Stimulated activated naive CD8-positive, alpha-beta T cell treated with anti-CD3 and anti-CD28 coated beads, Interleukin-15, Interleukin-2, amounts not matched to agents 100 ng/mL and 50 ng/mL, for 24 hours (primary cell): ENCODE measurements around the gene UCP2.

Experiments
- H3K27ac Mint-ChIP-seq: one replicate; pipeline ENCODE4 v1.8.0; 2021; ENCODE audit warnings: mild to moderate bottlenecking, mixed read lengths
- H3K27me3 Mint-ChIP-seq: one replicate; pipeline ENCODE4 v1.8.0; 2021; ENCODE audit warnings: mixed read lengths
- H3K36me3 Mint-ChIP-seq: one replicate; pipeline ENCODE4 v1.8.0; 2021; ENCODE audit warnings: low read depth, mixed read lengths
- H3K4me1 Mint-ChIP-seq: one replicate; pipeline ENCODE4 v1.8.0; 2021; ENCODE audit warnings: low read depth, mixed read lengths
- H3K4me3 Mint-ChIP-seq: one replicate; pipeline ENCODE4 v1.8.0; 2021; ENCODE audit warnings: mild to moderate bottlenecking, mixed read lengths
- H3K9me3 Mint-ChIP-seq: one replicate; pipeline ENCODE4 v1.8.0; 2021; ENCODE audit warnings: mixed read lengths

Gene UCP2, protein sequence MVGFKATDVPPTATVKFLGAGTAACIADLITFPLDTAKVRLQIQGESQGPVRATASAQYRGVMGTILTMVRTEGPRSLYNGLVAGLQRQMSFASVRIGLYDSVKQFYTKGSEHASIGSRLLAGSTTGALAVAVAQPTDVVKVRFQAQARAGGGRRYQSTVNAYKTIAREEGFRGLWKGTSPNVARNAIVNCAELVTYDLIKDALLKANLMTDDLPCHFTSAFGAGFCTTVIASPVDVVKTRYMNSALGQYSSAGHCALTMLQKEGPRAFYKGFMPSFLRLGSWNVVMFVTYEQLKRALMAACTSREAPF

DNA sequence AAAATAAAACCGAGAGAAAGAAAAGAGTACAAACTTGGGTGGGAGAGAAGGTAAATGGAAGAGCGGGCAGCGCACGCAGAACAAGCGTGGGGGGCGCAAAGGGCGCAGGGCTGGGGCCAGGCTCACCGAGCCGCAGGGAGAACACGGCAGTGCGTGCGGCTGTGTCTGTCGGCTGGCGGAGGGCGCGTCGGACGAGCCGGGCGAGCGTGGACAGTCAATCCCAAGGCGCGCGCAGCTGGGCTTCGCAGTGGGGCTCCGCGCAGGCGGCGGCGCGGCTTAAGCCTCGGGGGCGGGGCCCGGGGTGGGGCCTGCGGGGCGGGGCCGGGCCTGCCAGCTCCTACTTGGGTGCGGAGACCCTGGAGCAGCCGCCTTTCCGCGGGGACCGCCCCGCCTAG is at the start of gene UCP2:
Gene UCP2, minus strand, starts transcription at position 249 of the 395 bp plus-strand sequence. CDS start 4,465 bp downstream, outside the sequence.
- peak within 1 kb of the TSS; percentile 98 for H3K4me3 Mint-ChIP-seq

DNA sequence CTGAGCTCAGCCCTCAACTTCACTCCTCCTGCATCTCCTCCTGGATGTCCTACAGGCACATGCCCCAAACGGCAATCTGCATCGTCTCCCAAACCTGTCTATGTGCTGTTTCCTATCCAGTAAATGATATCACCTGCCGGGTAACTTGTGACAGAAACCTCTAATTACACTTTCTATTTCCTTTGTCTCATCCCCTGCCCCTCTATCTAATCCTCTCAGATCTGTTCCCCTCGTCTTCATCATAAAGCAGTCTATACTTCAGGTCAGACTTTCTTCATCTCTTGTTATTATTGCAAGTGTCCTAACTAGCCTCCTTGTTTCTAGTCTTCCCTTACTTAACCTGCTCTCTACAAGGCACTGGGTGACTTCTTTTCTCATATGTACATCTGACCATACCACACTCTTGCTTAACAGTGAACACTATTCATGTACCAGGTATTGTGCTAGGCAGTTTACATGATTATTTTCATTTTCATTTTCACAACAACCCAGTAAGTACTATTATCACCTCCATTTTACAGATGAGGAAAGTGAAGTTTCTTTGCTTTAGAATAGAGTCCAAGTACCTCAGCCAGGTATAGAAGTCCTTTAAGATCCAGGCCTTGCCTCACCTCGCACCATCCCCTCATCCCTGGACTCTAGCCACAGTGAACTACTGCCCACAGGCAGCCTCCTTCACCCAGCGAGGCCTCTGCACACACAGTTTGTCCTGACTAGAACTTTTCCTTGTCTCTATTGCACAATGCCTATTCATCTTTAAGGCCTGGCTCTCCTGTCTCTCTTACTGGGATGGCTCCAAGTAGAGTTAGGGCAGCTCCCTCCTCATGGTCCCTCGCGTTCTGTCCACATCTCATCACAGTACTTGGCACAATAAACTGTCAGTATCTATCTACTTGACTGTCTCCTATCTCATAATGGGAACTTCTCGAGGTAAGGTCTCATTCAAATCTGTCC is 48.4 kb upstream of the UCP2 start:
- Mint-ChIP-seq H3K4me1 (peaks cover 42% of the 10 kb centered on the region), H3K4me3 (peak overlapping the region; percentile 16), H3K27me3 (no peaks in the 10 kb centered on the region), H3K27ac (peak overlapping the region; percentile 73), H3K9me3 (no peaks in the 10 kb centered on the region), H3K36me3 (peaks cover 67% of the 10 kb centered on the region)

More for the DNA sequence above, at the start of gene UCP2:
- peaks cover 49% of the 10 kb centered on the region for H3K36me3 Mint-ChIP-seq
- H3K9me3 Mint-ChIP-seq = no peaks in the 10 kb centered on the region
- peak within 1 kb of the TSS; percentile 100 for H3K27ac Mint-ChIP-seq
- no peaks in the 10 kb centered on the region for H3K27me3 Mint-ChIP-seq
- H3K4me1 Mint-ChIP-seq = peaks cover 69% of the 10 kb centered on the region

DNA sequence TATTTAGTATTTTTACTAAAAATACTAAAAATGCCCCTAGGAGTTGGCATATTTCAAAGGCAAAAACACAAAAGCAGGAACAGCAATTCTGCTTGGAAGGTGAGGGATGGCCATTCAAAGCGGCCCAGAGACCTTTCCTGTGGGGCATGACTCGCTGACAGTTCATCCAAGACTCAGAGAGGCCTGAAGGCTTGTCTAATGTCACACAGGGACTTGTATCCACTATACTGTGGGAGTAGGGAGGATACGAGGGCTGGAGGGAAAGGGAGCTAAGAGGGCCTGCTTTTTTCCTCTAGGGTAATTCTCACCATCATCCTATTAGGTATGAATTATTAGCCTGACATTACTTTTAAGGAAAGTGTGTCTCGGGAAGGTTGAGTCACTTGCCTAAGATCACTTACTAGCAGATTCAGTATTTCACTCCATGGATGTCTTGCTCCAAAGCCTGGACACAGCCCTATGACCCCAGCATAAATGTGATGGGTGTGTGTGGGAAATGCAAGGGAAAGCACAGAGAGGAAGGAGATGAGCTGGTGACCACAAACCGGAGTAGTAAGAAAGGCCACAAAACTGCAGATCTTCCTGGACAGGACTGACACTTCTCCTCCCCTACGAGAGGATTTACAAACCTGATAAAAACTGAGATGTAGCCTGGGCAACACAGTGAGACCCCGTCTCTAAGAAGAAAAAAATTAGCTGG is 43.0 kb upstream of the UCP2 start:
- Mint-ChIP-seq H3K27ac (peak overlapping the region; percentile 9), H3K9me3 (no peaks in the 10 kb centered on the region), H3K36me3 (peaks cover 42% of the 10 kb centered on the region), H3K4me3 (no peak overlapping the region), H3K4me1 (peaks cover 52% of the 10 kb centered on the region), H3K27me3 (no peaks in the 10 kb centered on the region)

DNA sequence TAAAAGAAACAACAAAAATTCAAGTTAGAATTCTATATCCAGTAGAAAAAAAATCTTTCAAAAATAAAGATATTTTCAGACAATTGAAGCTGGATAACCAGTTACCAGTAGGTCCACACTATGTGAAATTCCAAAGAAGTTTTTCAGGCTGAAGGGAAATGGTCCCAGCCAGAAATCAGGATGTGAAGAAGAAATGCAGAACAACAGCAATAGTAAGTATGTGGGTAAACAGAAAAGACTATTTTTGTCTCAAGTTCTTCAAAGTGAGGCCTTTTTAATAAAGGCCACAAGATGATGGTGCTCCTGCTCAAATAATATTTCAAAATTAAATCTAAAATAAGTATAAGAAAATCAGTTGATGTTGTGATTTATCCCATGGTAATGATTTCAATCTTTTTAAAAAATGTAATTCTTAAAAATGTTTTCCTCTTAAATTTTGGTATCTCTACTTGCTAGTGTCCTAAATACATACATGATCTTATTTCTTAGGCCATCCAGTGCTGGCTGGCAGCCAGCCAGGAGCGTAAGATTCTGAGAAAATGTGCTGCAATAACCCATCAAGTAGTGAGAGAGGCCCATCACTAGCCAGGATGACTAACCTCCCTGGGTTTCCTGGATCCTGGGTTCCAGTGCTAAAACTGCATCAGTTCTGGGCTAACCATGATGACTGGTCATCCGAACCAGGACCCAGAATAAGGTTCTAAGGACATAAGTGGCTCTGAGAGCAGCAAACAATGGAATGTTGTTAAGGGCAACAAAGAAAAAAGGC is 41.8 kb upstream of the UCP2 start:
- Mint-ChIP-seq H3K36me3 (peaks cover 33% of the 10 kb centered on the region), H3K4me1 (peaks cover 46% of the 10 kb centered on the region), H3K27me3 (no peaks in the 10 kb centered on the region), H3K27ac (peak overlapping the region; percentile 64), H3K9me3 (no peaks in the 10 kb centered on the region), H3K4me3 (no peak overlapping the region)

DNA sequence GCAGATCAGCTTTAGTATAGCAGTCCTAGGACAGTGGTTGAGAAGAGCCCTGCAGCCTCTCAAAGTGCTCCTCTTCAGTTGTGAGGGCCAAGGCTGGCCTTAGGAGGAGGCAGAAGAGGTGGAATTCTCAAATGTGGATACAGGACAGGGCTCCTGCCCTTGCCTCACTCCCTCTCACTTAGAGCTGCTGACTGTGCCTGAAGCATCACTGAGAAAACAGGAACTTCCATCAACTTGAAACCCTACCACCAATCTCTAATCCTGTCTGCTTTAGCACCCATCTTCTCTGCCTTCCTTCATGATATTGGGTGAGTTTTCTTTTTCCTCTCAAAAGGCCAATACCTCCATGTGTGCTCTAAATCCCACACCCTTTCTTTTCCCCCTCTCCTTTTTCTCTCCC is 40.6 kb upstream of the UCP2 start:
- H3K36me3 Mint-ChIP-seq = peaks cover 23% of the 10 kb centered on the region
- no peaks in the 10 kb centered on the region for H3K27me3 Mint-ChIP-seq
- H3K9me3 Mint-ChIP-seq = no peaks in the 10 kb centered on the region
- H3K4me3 Mint-ChIP-seq = no peak overlapping the region
- H3K27ac Mint-ChIP-seq = peak overlapping the region; percentile 65
- peaks cover 42% of the 10 kb centered on the region for H3K4me1 Mint-ChIP-seq

DNA sequence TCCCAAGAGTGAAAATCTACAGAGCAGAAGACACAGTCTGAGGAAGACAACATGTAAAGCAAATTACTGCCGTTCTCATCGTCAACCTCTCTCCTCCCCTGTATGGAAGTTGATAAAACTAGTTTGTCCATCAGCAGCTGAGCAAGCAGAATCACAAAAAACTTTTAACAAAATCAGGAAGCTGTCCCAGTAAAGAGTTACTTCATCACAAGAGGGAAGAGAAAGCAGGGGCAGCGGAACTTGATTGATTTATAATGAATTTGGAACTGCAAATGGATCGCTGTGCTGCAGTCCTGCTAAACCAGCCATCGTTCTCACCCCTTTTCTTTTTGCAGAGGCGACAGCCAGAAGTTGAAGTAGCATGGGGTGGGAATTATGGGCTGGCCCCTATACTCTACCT is 39.9 kb upstream of the UCP2 start:
- Mint-ChIP-seq H3K9me3 (no peaks in the 10 kb centered on the region), H3K27ac (no peak overlapping the region), H3K4me3 (no peak overlapping the region), H3K36me3 (peaks cover 17% of the 10 kb centered on the region), H3K4me1 (peaks cover 36% of the 10 kb centered on the region), H3K27me3 (no peaks in the 10 kb centered on the region)

DNA sequence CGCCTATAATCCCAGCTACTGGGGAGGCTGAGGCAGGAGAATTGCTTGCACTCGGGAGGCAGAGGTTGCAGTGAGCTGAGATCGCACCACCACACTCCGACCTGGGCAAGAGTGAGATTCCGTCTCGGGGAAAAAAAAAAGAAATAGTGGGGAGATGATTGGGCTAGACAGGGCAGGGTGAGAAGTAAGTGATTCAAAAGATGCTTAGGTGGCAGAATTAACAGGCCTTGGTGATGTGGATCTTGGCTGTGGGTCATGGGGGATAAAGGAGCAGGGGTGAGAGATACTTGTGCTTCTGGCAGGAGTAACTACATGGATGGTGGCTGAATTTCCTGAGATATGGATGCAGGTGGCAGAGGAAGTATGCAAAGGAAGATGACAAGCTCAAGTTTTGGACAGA is 39.4 kb upstream of the UCP2 start:
- Mint-ChIP-seq H3K36me3 (peaks cover 20% of the 10 kb centered on the region), H3K27ac (no peak overlapping the region), H3K4me1 (peaks cover 36% of the 10 kb centered on the region), H3K27me3 (no peaks in the 10 kb centered on the region), H3K4me3 (no peak overlapping the region), H3K9me3 (no peaks in the 10 kb centered on the region)

DNA sequence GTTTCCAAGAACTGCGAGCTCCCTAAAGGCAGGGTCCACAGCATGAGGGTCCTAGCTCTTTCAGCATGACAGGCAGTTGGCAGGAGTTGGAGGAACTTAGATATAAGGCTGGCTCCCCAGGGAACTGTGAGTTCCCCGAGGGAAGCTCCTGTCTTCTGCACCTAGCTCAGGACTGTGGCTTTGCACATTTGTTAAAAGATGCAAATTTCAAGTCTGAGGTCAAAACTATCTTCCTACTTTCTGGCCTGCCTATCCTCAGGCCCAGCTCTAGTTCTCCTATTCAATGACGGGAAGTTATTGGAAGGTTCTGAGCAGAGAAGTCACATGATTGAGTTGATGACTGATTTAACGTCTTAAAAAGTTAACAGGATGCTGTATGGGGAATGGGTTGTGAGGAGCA is 37.9 kb upstream of the UCP2 start:
- Mint-ChIP-seq H3K4me1 (peaks cover 37% of the 10 kb centered on the region), H3K36me3 (peaks cover 21% of the 10 kb centered on the region), H3K27me3 (no peaks in the 10 kb centered on the region)

DNA sequence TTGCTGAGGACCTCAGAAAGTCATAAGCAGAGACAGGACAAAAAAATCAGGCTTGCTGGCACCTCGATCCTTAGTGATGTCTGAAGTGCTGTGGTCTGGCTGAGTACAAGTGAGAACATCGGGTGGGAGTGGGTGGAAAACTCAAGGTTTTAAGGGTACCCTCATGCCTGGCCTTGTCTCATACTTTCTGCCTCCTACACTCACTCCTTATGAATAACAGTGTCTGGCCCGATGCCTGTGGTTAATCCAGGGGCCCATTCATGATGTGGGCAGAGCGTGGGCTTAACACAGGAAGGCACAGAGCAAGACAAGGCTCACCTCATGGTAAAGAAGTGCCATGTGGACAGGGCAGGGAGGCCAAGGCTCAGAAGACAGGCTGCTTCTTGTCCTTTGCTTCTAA is 37.2 kb upstream of the UCP2 start:
- H3K36me3 Mint-ChIP-seq = peaks cover 21% of the 10 kb centered on the region
- H3K4me3 Mint-ChIP-seq = no peak overlapping the region
- H3K4me1 Mint-ChIP-seq = peaks cover 38% of the 10 kb centered on the region
- H3K27me3 Mint-ChIP-seq = no peaks in the 10 kb centered on the region
- no peak overlapping the region for H3K27ac Mint-ChIP-seq
- no peaks in the 10 kb centered on the region for H3K9me3 Mint-ChIP-seq

More for the DNA sequence above, 37.9 kb upstream of the UCP2 start:
- Mint-ChIP-seq H3K4me3 (no peak overlapping the region), H3K27ac (no peak overlapping the region), H3K9me3 (no peaks in the 10 kb centered on the region)

DNA sequence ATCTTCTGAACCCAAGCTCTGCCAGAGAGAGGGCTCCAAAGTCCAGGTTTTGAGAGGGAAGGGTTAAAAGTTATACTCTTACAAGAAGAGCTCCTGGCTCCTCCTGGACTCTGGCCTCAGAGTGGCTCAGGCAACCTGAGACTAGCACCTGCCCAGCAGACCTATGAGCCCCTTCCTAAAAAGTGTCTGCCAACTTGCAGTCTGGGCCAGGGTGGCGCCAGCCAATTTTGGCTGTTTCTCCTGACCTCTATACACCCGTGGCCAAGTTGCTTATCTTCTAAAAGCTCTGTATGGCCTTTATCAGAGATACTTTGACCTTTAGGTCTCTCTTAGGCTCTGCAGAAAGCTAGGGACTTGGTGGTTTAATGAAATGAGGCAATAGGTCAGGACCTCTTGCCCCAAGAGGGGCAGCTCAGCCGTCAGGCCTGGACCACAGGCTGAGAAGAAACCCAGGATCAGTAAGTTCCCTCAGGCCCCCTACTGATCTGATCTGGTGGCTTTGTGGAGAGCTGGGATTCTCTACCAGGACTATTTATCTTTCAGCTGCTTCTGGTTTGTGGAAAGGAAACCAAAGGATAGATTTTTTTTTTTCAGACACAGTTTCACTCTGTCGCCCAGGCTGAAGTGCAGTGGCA is 36.6 kb upstream of the UCP2 start:
- Mint-ChIP-seq H3K36me3 (peaks cover 21% of the 10 kb centered on the region), H3K9me3 (no peaks in the 10 kb centered on the region), H3K27ac (no peak overlapping the region), H3K27me3 (no peaks in the 10 kb centered on the region), H3K4me1 (peaks cover 39% of the 10 kb centered on the region), H3K4me3 (no peak overlapping the region)

DNA sequence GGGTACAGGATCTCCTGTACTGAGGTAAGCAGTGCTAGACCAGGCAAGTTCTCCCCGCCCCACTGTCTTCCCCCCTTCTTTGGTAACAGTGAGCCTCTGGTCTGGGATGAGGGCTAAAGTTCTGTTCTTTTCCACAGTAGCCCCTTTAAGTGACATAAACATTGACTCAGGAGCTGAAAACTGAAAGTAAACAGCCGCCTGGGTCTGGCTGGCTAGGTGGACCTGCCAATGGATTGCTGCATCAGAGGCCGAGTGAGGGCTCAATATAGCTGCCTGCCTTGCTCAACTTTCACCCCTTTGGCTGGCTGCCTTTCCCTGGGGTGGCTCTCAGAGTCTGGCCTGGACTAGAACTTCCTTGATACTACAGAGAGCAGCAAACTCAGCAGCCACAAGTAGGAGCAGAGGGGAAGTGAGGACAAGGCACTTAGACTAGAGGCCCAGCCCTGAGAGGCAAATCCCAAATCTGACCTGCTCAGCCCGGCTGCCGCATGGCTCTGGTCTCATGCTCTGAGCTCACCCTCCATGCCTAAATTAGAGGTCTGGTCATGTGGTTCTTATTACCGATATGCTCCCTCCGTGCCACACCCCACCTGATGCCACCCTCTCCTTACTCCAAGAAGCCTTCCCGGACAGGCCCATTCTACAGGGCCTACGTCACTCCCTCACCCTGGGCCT is 35.8 kb upstream of the UCP2 start:
- H3K4me1 Mint-ChIP-seq = peaks cover 36% of the 10 kb centered on the region
- no peak overlapping the region for H3K4me3 Mint-ChIP-seq
- H3K27me3 Mint-ChIP-seq = no peaks in the 10 kb centered on the region
- H3K9me3 Mint-ChIP-seq = no peaks in the 10 kb centered on the region
- H3K36me3 Mint-ChIP-seq = peaks cover 15% of the 10 kb centered on the region
- H3K27ac Mint-ChIP-seq = no peak overlapping the region

DNA sequence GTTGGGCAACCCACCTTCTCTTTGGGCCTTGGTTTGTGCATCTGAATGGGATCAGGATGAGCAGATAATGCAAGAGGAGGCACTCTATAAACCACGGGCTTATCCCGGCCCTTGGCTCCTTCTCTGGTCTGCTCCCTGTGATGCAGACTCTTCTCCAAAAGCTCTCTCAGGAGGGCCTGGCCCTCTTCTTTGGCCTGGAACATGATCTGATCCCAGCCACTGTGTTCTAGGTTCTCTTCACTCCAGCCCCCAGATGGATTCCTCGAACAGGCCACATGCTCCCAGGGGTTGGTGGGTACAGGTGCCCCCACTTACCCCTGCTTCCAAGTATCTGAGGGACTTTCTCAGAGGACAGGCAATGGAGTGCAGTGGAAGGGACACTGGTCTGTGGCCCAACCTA is 35.0 kb upstream of the UCP2 start:
- no peak overlapping the region for H3K27ac Mint-ChIP-seq
- H3K9me3 Mint-ChIP-seq = no peaks in the 10 kb centered on the region
- peaks cover 41% of the 10 kb centered on the region for H3K4me1 Mint-ChIP-seq
- peaks cover 18% of the 10 kb centered on the region for H3K36me3 Mint-ChIP-seq
- no peak overlapping the region for H3K4me3 Mint-ChIP-seq
- no peaks in the 10 kb centered on the region for H3K27me3 Mint-ChIP-seq

DNA sequence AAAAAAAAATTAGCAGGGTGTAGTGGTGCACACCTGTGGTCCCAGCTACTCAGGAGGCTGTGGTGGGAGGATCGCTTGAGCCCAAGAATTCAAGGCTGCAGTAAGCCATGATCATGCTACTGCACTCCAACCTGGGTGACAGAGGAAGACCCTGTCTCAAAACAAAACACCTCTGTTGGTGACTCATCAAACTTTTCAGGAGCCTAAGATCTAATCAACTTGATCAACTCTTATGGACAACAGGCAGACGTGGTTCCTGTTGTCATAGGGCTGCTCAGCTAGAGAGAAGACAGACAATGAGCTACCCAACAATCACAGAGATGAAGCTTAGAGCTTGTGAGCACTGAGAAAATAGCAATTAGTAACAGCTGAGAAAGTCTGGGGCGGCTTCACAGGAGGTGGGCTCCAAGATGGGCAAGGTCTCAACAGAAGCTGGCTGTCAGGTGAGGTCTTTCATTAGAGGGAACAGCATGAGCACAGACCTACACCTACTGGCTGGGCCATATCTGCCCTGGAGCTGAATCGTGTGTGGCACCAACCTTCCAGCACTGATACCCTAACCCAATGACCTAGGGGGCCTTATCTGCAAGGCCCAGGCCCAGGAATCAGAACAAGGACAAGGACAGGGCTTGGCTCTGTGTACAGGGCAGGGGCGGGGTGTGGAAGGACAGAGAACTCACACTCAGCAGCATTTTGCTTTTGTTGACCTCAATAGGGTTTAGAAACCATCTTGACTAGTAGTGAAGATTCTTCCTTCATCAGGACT is 33.5 kb upstream of the UCP2 start:
- Mint-ChIP-seq H3K27ac (peak overlapping the region; percentile 66), H3K36me3 (peaks cover 30% of the 10 kb centered on the region), H3K4me3 (no peak overlapping the region), H3K9me3 (no peaks in the 10 kb centered on the region), H3K4me1 (peaks cover 57% of the 10 kb centered on the region), H3K27me3 (no peaks in the 10 kb centered on the region)
